ENCODE results near the gene NCS1.

Gene NCS1

DNA sequence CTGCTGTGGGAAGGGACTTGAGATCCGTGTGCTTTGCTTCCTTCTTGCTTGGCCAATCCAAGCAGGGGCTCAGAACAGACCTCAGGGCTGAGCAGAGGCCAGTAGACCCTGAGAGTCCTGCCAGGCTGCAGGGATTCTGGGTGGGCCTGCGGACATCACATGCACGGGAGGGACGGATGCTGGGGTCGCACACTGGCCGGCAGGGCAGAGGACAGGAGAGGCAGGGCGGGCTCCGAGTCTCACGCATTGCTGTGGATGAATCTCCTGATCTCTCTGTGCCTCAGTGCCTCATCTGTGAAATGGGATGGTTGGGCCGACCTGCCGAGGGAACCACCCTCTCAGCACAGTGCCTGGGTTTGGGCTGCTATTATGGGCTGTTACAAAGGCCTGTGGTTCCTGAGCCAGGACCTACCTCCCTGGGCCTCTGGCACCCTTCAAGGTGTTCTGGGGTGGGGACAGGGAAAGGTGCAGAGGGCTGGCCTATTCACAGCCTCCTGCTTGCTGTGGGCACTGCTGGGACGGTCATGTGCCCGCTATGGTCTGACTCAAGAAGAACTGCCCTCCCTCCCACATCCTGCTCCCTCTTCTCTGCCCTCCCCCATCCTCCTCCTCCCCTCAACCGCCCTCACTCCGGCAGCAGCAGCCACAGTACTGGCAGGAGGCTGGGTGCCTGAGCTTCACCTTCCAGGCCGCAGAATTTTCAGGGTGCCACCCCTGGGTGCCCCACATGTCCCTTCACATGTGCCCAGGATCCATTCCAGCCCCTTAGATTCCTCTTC is 43.3 kb downstream of the NCS1 start:
- no peak for DNase-seq

DNA sequence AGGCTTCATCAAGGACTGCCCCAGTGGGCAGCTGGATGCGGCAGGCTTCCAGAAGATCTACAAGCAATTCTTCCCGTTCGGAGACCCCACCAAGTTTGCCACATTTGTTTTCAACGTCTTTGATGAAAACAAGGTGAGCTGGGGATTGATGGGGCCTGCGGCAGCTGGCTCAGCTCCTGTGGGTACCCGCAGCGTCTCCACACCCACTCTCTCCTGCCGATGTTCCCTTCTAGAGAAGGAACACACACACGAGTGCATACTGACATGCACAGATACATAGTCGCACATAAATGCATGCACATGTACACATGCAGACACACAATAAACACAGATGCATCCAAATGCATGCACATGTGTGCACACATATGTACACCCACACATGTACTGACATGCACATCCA is 45.6 kb downstream of the NCS1 start:
- DNase-seq: no peak

DNA sequence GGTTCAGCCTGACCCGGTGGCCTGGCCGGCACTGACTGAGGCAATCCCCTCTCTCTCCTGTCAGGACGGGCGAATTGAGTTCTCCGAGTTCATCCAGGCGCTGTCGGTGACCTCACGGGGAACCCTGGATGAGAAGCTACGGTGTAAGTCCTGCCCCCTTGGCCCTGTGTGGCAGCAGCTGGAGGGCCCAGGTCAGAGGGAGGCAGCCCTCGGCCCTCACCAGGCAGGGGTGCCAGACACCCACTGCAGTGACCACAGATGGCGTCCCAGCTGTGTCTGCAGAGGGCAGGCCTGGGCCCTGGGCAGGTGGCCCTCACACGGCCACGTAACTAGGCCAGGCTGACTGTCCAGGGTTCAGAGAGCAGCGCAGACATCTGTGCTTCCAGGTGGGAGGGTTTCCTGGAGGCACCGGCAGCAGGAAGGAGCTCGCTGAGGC is 47.5 kb downstream of the NCS1 start:
- DNase-seq: no peak

DNA sequence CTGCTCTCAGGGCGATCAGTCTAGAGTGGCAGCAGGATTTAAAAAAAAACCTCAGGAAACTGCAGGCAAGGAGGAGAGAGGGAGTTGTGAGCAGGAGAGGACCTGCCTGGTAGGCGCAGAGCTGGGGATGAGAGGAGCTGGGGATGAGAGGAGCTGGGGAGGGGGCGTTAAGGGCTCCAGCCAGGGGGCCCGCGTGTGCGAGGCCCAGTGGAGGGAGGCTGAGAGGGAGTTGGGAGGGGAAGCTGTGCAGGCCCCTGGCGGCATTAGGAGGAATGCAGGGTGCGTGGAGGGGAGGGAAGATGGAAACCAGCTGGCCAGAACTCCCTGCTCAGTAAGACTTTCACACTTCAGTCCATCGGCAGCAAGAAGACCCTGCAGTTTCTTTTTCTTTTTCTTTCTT is 48.1 kb downstream of the NCS1 start:
- DNase-seq: no peak

DNA sequence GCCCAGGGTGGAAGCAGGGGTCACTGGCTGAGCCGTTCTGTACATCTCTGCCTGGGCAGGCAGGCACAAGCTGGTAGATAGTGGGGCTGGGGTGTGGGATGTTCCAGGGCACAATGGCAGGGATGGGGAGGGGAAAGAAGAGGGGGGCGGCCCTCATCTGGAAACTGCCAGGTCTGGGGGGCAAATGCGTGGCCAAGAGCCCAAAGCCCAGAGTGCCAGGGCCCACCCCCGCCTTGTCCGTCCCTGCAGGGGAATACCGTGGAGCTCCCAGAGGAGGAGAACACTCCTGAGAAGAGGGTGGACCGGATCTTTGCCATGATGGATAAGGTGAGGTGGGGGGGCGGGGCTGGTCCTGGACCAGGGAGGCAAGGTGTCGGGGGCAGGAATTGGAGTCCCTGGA is 50.6 kb downstream of the NCS1 start:
- DNase-seq: no peak

DNA sequence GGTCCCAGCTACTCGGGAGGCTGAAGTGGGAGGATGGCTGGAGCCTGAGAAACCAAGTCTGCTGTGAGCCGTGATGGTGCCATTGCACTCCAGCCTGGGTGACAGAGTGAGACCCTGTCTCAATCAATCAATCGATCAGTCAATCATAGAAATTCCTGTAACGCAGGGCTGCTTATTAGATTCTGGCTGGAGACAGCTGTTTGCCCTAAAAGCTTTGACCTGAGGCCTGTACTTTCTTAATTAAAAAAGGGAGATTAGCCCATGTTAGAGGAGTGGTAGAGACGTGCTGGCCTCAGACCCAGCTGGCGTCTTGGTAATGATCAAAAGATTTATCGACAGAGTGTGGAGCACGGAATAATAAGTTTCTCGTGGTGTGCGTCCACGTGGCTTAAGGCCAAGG is 52.9 kb downstream of the NCS1 start:
- no peak for DNase-seq

DNA sequence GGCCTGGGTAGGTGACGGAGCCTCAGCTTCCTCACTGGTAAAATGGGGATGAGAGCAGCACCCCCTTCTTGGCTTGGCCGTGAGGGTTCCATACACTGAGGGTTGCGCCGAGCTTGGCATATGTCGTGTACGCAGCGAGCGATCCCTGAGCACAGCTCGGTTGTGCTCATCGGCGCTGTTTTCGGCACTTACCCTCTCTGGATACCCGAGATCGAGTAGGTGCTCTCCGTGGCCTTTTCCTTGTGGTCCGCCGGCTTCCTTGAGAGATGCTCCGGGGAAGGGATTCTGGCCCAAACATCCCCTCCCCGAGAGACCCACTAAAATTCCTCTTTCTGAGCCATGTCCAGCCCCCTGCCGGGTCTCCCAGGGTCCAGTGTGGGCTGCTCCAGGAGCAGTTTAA is 53.4 kb downstream of the NCS1 start:
- DNase-seq: no peak

DNA sequence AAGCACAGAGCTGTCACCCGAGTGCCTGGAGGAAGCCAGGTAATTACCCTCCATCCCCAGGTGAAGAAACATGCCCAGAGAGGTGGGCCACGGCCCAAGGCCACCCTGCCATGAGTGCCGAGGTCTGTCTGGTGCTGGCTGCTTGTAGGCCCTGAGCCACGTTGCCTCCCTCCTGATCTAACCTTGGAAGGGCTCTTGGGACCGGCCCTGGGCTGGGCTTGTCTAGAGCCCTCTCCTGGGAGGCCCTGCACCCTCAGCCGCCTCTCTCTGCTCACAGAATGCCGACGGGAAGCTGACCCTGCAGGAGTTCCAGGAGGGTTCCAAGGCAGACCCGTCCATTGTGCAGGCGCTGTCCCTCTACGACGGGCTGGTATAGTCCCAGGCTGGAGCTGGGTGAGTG is 53.9 kb downstream of the NCS1 start:
- DNase-seq: no peak

DNA sequence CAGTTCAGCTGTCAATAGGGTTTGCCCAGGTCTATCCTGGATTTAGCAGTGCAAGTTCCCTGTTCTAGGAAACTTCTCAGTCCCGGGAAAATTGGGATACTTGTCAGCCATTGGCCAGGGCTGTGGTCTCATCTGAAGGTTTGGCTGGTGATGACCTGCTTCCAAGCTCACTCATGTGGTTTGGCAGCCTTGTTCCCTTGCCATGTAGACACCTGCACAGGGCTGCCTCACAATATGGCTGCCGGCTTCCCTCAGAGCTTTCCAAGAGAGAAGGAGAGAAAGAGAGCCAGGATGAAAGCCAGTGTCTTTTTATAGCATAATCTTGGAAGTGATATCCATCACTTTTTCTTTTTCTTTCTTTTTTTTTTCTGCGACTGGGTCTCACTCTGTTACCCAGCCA is 55.6 kb downstream of the NCS1 start:
- no peak for DNase-seq

DNA sequence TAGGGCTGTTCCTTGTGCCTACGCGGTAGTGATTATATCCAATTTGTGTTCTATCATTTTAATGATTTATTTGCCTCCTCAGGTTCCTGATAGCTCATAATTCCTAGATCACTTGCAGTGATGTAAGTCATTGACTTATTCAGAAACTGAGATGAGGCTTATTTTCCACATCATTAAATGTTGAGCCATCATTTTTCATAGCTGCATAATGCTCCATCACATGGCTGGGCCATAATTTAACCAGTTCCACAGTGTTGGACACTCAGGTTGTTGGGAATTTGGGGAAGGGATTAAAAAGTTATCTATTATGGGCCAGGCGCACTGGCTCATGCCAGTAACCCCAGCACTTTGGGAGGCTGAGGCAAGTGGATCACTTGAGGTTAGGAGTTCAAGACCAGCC is 57.6 kb downstream of the NCS1 start:
- no peak for DNase-seq

DNA sequence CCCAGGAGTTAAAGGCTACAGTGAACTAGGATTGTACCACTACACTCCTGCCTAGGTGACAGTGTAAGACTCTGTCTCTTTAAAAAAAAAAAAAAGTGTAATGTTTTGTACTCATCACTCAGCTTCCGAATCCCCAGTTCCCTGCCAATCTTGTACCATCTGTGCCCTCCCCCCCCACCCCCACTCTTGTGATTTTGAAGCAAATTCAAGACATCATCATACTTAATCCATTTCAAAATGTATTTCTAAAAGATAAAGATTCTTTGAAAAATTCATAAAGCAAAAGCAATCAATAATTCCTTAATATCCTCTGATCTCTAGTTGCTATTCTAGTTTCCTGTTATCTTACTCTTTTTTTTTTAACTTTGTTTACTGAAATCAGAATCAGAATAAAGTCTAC is 58.4 kb downstream of the NCS1 start:
- DNase-seq: no peak

DNA sequence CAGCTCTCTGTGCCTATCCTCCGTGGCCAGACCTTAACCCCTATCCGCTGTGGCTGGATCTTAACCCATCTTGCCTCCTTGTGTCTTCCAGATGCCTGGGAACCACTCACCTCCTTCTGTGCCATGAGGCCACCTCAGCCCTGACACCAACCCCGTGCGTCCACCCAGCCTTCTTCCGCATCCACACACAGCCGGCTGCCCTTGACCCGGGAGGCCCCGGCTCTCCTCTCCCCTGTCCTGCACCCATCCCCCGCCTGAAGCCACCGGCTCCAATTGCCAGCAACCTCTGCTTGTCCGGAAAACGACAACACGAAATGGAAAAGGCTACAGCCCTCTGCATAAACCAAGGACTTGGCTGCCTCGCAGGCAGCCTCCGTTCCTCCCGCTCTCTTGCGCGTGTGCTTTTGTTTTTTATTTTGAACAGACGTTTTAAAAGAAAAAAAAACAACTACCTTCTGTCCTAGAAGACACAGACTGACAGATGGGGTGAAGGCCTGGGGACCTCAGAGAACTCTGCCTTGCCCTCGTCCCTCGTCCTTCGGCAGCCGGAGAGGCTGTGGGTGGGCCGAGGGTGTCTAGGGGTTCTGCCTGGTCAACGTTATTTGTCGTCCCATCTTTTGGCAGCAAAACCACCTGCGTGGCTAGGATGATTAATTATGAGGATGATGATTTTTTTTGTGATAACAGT is 60.8 kb downstream of the NCS1 start:
- no peak for DNase-seq

DNA sequence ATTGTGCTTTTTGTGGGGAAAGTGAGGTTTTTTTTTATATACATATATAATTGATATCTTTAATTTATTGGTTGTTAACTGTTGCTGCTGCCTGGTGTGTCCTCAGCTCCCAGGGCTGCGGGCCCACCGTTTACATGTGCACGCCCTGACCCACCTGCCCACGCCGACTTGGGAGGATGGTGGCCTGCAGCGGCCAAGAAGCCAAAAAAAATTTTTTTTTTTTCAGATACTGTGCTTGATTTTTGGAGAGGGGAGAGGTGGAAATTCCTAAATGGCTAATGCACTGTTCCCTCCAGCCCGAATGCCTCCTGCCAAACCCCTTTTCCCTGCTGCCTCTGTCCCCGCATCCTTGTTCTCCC is 61.4 kb downstream of the NCS1 start:
- no peak for DNase-seq

DNA sequence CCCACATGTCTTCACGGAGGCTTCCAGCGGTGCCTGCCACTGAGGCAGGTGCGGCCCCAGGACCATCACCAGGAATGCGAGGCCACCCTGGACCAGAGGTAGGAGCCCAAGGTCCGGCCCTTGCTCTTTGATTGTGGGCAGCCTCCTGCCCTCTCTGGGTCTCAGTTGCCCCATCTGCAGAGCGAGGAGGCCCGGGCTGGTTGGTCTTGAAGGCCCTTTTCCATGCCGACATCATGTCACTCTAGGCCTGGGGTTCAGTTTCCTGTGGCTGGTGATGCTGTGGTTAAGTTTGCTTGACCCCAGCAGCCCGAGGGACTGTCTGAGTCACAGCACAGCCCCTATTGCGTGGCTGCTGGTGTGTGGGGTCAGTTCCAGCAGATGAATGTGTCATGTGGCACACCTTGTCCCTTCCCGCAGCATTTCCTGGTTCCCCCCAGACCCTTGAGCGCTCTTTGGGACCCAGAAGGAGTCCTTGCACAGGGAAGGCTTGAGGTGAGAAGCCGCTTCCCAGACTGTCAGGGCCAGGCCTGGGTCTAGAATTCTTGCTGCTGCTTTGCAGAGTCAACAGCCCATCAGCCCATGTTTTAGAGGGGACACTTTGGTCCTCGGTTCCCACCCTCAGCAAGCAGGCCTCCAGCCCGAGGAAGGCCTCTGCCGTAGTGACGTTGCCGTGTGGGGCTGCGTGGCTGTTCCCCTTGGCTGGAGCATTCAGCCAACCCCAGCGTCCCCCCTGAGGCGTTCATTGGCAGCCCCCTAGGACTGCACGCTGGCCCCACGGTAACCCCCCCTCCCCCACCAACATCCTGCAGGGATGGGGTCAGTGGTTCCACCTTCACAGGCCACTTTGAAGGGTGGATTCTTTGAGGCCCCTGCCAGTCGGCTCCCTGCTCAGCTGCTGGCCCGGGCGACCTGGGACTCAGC is 62.4 kb downstream of the NCS1 start:
- no peak for DNase-seq

DNA sequence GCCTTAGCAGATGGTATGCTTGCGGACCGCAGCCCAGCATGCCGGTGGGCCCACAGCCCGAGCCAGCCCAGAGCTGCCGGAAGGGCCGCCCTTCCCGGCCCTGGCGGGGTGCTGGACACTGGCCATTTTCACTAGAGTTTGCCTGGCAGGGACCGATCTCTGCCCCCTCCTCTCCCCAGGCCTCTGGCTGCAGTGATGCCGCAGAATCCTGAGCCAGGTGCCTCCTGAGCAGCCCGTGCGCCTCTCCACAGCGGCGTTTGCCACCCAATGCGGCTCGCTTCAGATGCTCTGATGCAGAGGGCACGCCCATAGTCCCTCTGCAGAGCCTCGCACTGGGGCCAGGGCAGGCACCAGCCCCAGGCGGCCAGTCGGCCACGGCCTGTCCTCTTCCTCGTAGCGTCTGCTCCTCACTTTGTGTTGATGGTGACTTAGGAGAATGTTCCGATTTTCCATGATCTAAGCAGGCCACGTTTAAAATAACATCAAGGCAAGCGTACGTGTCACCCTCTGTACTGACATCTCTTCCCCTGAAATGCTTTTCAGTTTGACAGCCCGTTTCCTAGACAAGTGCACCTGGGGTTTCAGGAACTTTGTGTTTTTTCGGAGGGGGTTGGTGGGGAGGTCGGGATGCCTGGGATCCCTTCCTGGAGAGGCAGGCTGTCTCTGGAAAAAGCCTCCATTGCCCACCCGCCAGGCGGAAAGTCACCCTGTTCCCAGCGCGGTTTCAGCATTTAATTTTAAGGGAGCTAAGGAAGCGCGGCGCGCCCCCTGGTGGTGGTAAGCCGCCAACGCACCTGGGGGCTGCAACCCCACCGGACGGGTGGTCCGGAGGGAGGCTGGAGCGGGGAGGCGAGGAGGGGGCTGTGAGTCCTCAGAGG is 63.6 kb downstream of the NCS1 start:
- DNase-seq: peak; percentile 54

DNA sequence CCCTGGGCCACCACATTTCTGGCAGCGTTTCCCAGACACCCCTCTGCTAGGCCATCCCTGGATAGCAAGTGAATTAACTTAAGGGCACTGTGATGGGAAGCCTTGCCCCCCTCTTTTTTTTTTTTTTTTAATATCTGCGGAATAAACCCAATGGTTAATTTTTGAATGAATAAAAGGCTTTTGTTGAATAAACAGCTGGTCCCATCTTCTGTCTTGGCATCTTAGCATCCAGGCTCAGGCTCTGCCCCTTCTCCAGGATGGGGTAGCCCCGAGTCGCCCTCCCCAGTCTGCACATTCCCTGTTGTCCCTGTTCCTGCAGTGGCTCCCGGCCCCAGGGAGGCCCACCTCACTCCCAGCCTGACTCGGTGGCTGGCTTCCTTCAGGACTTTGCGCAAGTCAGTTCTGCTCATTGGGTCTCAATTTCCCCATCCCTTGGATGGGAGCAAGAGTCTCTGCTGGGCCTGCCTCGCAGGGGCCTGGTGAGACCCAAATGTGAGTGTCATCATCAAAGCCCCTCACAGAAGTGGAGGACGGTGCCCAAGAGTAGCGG is 64.3 kb downstream of the NCS1 start:
- no peak for DNase-seq

DNA sequence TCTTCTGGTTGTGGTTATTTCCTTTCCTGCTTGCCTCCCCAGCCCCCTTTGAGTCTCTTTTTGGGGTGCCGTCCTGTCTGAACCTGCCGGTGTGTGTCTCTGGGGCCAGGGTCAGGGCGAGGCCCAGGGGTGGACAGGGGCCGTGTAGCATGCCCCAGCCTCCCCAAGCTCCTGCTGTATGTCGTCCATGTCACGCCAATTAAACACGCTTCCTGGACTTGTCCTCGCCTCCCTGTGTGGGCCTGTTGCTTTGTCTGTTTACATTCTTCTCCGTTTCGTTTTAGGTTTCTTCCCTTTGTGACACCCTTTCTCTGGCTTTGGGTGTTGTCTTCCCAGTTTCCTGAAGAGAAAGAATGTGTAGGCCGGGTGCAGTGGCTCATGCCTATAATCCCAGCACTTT is 64.9 kb downstream of the NCS1 start:
- no peak for DNase-seq

DNA sequence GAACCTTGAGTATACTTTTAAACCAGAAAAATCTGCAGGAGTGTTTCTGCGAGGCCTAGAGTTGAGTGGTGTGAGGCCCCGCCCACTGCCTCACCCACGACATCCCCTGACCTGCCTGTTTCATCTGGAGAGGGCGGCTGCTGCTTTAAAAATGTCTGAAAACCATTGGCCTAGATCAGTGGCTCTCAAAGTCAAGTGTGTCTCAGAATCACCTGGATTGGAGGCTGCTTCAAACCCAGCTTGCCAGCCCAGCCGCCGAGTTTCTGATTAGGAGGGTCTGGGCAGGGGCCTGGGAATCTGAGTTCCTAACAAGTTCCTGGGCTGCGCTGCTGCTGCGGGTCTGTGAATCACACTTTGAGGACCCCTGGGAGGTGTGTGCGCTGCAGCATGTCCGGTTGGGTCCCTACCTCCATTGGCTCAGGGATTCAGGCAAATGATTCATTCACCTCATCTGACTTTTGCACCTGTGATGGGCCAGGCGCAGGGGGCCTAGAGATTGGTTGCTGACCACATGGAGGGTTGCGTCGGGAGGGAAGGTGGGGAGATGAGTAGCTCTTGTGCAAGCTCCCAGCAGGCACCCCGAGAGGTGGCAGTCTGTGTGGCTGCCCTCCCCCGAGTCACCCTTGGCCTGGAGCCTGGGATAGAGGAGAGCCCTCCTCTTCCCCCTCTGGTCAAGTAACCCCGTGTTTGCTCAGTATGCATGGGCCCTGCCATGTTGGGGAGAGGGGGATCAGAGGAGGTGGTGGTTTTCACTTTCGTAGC is 65.7 kb downstream of the NCS1 start:
- no peak for DNase-seq

DNA sequence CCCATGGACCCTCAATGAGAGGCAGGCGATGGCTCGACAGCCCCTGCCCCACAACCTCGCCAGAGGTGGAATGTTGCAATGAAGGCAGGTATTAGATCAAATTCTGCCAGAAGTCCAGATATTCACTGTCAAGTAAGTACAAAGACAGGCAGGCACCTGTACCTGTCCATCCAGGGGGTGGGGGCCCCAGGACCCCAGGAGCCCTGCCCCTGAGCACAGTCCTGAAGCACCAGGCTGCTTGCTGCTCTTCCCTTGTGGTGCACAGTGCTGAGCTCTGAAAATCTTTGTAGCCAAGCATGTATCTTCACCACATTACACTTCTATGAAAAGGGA is 67.1 kb downstream of the NCS1 start:
- no peak for DNase-seq

DNA sequence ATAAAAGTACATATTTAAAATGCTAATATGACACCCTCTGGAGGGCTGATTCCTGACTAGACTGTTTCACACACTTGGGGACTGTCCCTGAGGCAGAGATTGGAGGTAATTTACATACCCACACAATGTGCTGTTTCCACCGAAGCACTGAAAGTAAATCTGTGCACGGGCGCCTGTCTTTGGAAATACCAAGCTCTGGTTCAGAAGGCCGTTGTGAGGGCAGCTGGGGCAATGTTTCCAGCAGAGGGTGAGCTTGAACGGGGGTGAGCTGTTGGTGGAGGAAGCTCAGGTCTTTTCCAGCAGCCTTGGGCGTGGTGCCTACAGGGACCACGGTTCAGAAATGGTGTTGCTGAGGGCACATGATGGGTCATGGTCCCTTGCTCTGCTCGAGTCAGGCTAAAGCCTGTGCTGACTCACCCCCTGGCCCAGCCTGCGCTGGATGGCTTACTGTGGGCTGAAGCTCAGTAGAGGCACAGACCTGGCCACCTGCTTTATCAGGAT is 67.6 kb downstream of the NCS1 start:
- no peak for DNase-seq

DNA sequence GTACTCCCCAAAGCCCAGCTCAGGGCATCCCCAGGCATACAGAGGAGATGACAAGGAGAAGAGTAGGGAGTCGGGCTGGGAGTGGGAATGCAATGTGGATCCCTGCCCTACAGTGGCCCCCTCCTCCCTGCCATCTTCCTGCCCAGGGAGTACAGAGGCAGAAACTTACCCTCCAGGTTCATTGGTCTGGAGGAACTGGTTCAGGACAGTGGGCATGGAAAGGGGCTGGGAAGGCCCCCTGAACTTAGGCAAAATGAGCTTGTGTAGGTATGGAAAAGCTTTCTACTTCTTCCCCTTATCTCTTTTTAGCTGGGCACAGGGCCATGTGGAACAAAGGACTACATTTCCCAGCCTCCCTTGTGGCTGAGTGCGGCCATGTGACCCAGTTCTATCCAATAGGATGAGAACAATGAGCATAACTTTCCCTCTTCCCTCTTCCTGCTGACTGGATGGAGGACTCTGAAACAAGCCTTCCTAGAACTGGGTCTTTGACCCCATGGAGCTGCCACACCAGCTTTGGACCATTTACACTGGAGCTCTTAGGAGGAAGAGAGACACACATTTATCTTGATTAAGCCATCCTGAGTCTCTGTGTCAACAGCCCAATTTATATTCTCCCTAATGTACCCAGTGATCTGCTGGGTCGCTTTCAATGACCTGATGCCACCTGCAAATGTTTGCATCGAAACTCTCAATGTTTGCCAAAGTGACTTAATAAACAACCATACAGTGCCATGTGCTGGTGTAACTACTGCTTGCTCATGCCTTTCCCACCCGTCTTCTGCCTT is 68.4 kb downstream of the NCS1 start:
- peak; percentile 49 for DNase-seq

All from COR-L47 (cell line).